K562 (cell line): Measurements from ENCODE around the gene DXO. TPM values are rescaled to one million over a fixed set of nuclear protein-coding genes. Genes with fewer than 3 reads are reported as not detected.

Experiments used
- ASH1L ChIP-seq: fragments of 450-650 bp; IDR thresholded peaks from 2 replicates; pipeline ENCODE4 v1.6.1; 2018; ENCODE audit warnings: borderline replicate concordance, mild to moderate bottlenecking, low read depth; ENCODE audit not compliant: partially characterized antibody
- CBFA2T3 ChIP-seq: fragments of 450-650 bp; IDR thresholded peaks from 2 replicates; pipeline ENCODE4 v1.6.1; 2017
- CHCHD3 ChIP-seq: fragments of 250-450 bp; sonication (Bioruptor Pico); IDR thresholded peaks from 2 replicates; pipeline ENCODE4 v2.1.2; 2022; ENCODE audit warnings: mild to moderate bottlenecking
- FOXP4 ChIP-seq: sonication (generic); formaldehyde crosslinking; IDR thresholded peaks from 2 replicates; pipeline ENCODE4 v1.8.0; 2022; ENCODE audit warnings: mild to moderate bottlenecking, missing genetic modification reagents, borderline replicate concordance
- HDAC2 ChIP-seq: fragments of 450-650 bp; IDR thresholded peaks from 2 replicates; pipeline ENCODE4 v1.6.1; 2016; ENCODE audit warnings: mild to moderate bottlenecking
- KDM5B ChIP-seq: fragments of 200-600 bp; sonication (generic); IDR thresholded peaks from 2 replicates; pipeline ENCODE4 v1.6.1; 2012; ENCODE audit warnings: low read depth, mild to moderate bottlenecking, moderate library complexity, low read length, control low read depth, inconsistent platforms; ENCODE audit not compliant: insufficient replicate concordance
- L3MBTL2 ChIP-seq: fragments of 450-650 bp; IDR thresholded peaks from 2 replicates; pipeline ENCODE4 v1.6.1; 2016; ENCODE audit warnings: mild to moderate bottlenecking, moderate library complexity
- NR2F6 ChIP-seq: fragments of 450-650 bp; formaldehyde crosslinking; IDR thresholded peaks from 2 replicates; pipeline ENCODE4 v1.4.0; 2020; ENCODE audit warnings: mild to moderate bottlenecking
- NR4A1 ChIP-seq, 2 experiments: fragments of 250-450 bp in 1 of 2; fragments of 450-650 bp in 1 of 2; sonication (Bioruptor Pico) in 1 of 2; IDR thresholded peaks; 2 replicates each; pipeline versions ENCODE4 v1.4.0 to v1.6.1; 2016 to 2020; ENCODE audit warnings: mild to moderate bottlenecking in 2 of 2, missing compliant biosample characterization in 1 of 2, missing genetic modification characterization in 1 of 2, moderate library complexity in 1 of 2
- PHF8 ChIP-seq: fragments of 200-600 bp; sonication (generic); IDR thresholded peaks from 2 replicates; pipeline ENCODE4 v1.6.1; 2012; ENCODE audit warnings: mixed run types, mild to moderate bottlenecking, inconsistent platforms, low read length, moderate library complexity, borderline replicate concordance
- RFX7 ChIP-seq: fragments of 250-450 bp; sonication (Bioruptor Pico); IDR thresholded peaks from 2 replicates; pipeline ENCODE4 v1.5.1; 2021; ENCODE audit warnings: mild to moderate bottlenecking
- ZBTB1 ChIP-seq: sonication (generic); formaldehyde crosslinking; IDR thresholded peaks from 2 replicates; pipeline ENCODE4 v1.8.1; 2023; ENCODE audit warnings: missing genetic modification reagents, low read depth, mild to moderate bottlenecking, borderline replicate concordance
- ZNF668 ChIP-seq: fragments of 250-450 bp; sonication (Bioruptor Pico); IDR thresholded peaks from 2 replicates; pipeline ENCODE4 v1.8.0; 2022; ENCODE audit warnings: mild to moderate bottlenecking, inconsistent platforms
- polyA plus RNA-seq, 8 experiments: library from polyadenylated mRNA; depleted of rRNA in 4 of 8; stranded (reverse) in 5 of 8; unstranded in 3 of 8; fragments of >200 nt; fragmentation: Nextera tagmentation in 2 of 8; fragmentation: Illumina TruSeq in 1 of 8; extraction: Ambion mirVana in 2 of 8; extraction: Trizol in 1 of 8; gene quantifications; 2 replicates each; pipeline versions ENCODE4 v1.2.1 to v1.2.3, GENCODE V29; 2011 to 2014; ENCODE audit warnings: inconsistent platforms in 1 of 8, missing spikeins in 1 of 8
- total RNA-seq, 7 experiments: library from RNA; depleted of rRNA in 6 of 7; stranded (reverse); fragments of >200 nt in 6 of 7; fragmentation: Illumina TruSeq in 2 of 7; extraction: Trizol in 2 of 7; gene quantifications; 2 replicates each; pipeline versions ENCODE4 v1.2.1 to v1.2.3, GENCODE V29; 2011 to 2021; ENCODE audit warnings: low replicate concordance in 1 of 7
- TF ChIP-seq, protein P1 (sequence below): fragments of 450-650 bp; IDR thresholded peaks from 2 replicates; pipeline ENCODE4 v1.6.1; 2016; ENCODE audit warnings: borderline replicate concordance
- TF ChIP-seq, protein P2 (sequence below): sonication (generic); formaldehyde crosslinking; IDR thresholded peaks from 2 replicates; pipeline ENCODE4 v1.8.0; 2023; ENCODE audit warnings: missing genetic modification reagents, mild to moderate bottlenecking, borderline replicate concordance
- TF ChIP-seq, protein P3 (sequence below): sonication (generic); formaldehyde crosslinking; IDR thresholded peaks from 2 replicates; pipeline ENCODE4 v1.9.0; 2022; ENCODE audit warnings: mild to moderate bottlenecking, missing genetic modification reagents

The DXO gene
- total and polyA plus RNA-seq, 9 of the 15 experiments (the other 6 are each of a cell fraction or from before 2014, with no cell fraction given) = 6.4 to 35.1 (median 19.4) TPM

DNA sequence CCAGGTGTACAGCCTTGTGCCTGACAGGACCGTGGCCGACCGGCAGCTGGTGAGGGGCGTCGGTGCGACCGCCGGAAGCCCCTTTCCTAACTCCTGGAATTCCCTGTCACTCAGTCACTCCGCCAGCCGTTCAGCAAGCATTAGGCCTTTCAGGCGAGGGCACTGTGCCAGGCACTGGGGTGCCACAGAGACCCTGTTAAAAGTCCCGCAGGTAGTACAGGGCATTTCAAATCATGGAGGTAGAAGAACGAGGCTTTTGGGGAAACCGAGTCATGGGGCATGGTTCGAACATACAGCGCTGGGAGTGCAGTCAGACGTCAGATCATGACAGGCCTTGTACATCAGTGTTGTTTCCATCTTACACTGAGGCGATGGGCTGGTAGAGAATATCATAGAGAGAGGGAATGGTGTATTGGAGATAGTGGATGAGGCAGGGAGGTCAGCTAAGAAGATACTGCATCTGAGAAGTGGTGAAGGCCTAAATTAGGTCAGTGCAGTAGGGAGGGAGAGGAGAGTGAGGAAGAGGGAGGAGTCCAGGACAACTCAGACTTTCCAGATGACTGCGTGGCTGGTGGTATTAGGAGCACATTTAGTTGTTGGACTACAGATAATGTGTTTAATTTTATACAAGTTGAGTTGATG is 892 bp upstream of the DXO start (continued):
- TF ChIP-seq, protein P1, sequence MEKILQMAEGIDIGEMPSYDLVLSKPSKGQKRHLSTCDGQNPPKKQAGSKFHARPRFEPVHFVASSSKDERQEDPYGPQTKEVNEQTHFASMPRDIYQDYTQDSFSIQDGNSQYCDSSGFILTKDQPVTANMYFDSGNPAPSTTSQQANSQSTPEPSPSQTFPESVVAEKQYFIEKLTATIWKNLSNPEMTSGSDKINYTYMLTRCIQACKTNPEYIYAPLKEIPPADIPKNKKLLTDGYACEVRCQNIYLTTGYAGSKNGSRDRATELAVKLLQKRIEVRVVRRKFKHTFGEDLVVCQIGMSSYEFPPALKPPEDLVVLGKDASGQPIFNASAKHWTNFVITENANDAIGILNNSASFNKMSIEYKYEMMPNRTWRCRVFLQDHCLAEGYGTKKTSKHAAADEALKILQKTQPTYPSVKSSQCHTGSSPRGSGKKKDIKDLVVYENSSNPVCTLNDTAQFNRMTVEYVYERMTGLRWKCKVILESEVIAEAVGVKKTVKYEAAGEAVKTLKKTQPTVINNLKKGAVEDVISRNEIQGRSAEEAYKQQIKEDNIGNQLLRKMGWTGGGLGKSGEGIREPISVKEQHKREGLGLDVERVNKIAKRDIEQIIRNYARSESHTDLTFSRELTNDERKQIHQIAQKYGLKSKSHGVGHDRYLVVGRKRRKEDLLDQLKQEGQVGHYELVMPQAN = 0 out of 2 replicates have a peak, but pooled peaks have one; percentile 40
- TF ChIP-seq ASH1L (peak; percentile 25), CBFA2T3 (peak; percentile 12; the same call in 1 of the 2 replicates), RFX7 (CRISPR knock-in tag) (no peak), NR2F6 (CRISPR knock-in tag) (peak; percentile 11; the same call in 1 of the 2 replicates), NR4A1 (CRISPR knock-in tag; IDR thresholded peaks at IDR 0.05) (no peak), NR4A1 (tag; IDR thresholded peaks at IDR 0.05) (peak; percentile 76; the same call in 1 of the 2 replicates), ZBTB1 (CRISPR knock-in tag) (peak; percentile 36), FOXP4 (CRISPR knock-in tag) (peak; percentile 79; the same call in 1 of the 2 replicates), KDM5B (peak; percentile 80), ZNF668 (CRISPR knock-in tag) (peak; percentile 63; the same call in 1 of the 2 replicates), HDAC2 (no peak; the same call in 1 of the 2 replicates), L3MBTL2 (peak; percentile 69), CHCHD3 (CRISPR knock-in tag) (no peak), PHF8 (0 out of 2 replicates have a peak, but pooled peaks have one; percentile 54)
- TF ChIP-seq, protein P2, sequence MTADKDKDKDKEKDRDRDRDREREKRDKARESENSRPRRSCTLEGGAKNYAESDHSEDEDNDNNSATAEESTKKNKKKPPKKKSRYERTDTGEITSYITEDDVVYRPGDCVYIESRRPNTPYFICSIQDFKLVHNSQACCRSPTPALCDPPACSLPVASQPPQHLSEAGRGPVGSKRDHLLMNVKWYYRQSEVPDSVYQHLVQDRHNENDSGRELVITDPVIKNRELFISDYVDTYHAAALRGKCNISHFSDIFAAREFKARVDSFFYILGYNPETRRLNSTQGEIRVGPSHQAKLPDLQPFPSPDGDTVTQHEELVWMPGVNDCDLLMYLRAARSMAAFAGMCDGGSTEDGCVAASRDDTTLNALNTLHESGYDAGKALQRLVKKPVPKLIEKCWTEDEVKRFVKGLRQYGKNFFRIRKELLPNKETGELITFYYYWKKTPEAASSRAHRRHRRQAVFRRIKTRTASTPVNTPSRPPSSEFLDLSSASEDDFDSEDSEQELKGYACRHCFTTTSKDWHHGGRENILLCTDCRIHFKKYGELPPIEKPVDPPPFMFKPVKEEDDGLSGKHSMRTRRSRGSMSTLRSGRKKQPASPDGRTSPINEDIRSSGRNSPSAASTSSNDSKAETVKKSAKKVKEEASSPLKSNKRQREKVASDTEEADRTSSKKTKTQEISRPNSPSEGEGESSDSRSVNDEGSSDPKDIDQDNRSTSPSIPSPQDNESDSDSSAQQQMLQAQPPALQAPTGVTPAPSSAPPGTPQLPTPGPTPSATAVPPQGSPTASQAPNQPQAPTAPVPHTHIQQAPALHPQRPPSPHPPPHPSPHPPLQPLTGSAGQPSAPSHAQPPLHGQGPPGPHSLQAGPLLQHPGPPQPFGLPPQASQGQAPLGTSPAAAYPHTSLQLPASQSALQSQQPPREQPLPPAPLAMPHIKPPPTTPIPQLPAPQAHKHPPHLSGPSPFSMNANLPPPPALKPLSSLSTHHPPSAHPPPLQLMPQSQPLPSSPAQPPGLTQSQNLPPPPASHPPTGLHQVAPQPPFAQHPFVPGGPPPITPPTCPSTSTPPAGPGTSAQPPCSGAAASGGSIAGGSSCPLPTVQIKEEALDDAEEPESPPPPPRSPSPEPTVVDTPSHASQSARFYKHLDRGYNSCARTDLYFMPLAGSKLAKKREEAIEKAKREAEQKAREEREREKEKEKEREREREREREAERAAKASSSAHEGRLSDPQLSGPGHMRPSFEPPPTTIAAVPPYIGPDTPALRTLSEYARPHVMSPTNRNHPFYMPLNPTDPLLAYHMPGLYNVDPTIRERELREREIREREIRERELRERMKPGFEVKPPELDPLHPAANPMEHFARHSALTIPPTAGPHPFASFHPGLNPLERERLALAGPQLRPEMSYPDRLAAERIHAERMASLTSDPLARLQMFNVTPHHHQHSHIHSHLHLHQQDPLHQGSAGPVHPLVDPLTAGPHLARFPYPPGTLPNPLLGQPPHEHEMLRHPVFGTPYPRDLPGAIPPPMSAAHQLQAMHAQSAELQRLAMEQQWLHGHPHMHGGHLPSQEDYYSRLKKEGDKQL = 0 out of 2 replicates have a peak, but pooled peaks have one; percentile 47
- TF ChIP-seq, protein P3, sequence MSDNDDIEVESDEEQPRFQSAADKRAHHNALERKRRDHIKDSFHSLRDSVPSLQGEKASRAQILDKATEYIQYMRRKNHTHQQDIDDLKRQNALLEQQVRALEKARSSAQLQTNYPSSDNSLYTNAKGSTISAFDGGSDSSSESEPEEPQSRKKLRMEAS (CRISPR knock-in tag) = no peak; the same call in 1 of the 2 replicates
